GM12872 (cell line): Measurements from ENCODE around the gene STARD10.

Experiments
- CTCF ChIP-seq: IDR thresholded peaks from 3 replicates; pipeline ENCODE4 v1.5.1; 2011; ENCODE audit warnings: low read depth, mild to moderate bottlenecking, low read length, moderate library complexity; ENCODE audit not compliant: insufficient read depth

The STARD10 gene

DNA sequence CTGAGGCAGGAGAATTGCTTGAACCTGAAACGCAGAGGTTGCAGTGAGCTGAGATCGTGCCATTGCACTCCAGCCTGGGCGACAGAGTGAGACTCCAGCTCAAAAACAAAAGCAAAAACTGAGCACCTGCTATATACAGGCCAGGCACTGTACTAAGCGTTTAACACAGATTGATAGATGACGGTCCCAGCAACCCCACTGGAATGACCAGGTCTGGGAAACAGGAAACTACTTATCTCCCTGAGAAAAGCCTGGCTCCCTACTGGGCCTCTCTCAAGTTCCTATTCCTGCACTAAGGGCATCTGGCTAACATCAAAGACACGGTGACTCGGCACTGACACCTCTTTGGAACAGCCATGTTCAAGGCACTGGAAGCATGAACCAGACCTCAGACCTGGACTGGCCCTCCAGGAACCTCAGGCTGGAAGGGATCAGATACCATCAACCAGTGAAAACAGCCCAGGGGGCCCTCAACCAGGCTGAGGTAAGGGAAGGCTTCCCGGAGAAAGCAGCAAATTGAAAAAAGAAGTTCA lies 58.3 kb downstream of the STARD10 start:
- TF ChIP-seq CTCF: no peak

DNA sequence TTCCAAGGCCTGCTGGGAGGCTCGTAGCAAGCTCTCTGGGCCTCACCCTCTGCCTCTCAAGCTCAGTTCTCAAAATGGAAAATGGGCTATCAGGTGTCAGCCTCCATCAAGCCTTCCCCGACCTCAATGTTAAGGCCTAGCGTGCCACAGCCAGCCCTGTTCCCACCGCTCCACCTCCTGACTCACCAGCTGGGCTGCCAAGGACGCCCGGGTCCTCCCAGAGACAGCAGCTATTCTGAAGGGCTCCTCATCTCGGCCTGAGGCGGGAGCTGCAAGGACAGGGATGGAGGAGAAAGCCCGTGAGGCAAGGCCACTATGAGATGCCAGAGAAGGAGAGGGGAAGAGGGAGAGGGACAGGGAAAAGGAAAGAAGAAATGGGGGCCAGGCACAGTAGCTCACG lies 61.5 kb downstream of the STARD10 start:
- no peak for TF ChIP-seq CTCF

DNA sequence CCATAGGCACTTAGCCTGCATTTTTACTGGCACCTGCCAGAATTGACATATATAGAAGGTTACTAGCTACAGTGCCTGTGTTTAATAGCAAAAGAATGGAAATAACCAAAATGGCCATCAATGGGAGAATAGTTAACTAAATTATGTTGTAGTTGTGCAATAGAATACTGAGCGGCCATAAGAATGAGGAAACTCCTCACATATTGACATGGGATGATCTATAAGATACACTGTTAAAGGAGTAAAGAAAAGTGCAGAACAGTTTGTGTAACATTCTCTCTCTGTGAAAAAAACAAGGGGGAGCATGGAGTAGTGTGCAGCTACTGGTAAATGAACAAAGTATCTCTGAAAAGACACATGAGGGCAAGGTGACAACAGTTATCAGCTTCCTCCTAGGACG lies 63.1 kb downstream of the STARD10 start:
- no peak for TF ChIP-seq CTCF

- no peak for TF ChIP-seq CTCF
Measured at GRCh38 chr11:72730243-72730642, 63.6 kb downstream of the STARD10 start.

- TF ChIP-seq CTCF: no peak
Measured at GRCh38 chr11:72727521-72727920, 66.3 kb downstream of the STARD10 start.

- TF ChIP-seq CTCF: no peak
Measured at GRCh38 chr11:72726266-72727220, 67.3 kb downstream of the STARD10 start.

DNA sequence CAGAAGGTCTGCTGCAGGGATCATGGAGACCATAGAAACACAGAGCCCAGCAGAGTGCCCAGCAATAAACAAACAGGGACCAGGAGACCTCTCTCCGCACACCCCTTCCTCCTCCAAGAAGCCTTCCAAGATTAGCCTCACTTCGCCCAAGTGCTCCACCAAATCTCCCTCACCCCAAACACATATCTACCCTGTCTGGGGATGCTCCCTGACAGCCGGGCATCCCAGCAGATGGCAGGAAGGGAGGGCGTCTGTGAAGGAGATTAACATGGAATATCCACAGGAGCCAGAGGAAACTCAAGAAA lies 68.2 kb downstream of the STARD10 start:
- TF ChIP-seq CTCF: no peak
